ENCODE results near the gene ATG4A. TPM values are rescaled to one million over a fixed set of nuclear protein-coding genes. Genes with fewer than 3 reads are reported as not detected.

ATG4A gene
- total RNA-seq, 4 donors from 2014 or later, result 9.3 to 23.3 (median 11.1) TPM

GRCh38 chrX:108117988-108118387 is 26.4 kb downstream of the ATG4A start:
- H3K36me3 ChIP-seq, result no peaks in the 10 kb centered on the region
- DNase-seq (ENCODE audit: low spot score in 2 of 2), result no peak
- H3K27ac ChIP-seq, result no peak overlapping the region
- H3K27me3 ChIP-seq, result peaks cover 0 to 15% of the 10 kb centered on the region in 2 donors
- no peak for TF ChIP-seq POLR2A (IDR thresholded peaks at IDR 0.05)
- TF ChIP-seq, protein P1, sequence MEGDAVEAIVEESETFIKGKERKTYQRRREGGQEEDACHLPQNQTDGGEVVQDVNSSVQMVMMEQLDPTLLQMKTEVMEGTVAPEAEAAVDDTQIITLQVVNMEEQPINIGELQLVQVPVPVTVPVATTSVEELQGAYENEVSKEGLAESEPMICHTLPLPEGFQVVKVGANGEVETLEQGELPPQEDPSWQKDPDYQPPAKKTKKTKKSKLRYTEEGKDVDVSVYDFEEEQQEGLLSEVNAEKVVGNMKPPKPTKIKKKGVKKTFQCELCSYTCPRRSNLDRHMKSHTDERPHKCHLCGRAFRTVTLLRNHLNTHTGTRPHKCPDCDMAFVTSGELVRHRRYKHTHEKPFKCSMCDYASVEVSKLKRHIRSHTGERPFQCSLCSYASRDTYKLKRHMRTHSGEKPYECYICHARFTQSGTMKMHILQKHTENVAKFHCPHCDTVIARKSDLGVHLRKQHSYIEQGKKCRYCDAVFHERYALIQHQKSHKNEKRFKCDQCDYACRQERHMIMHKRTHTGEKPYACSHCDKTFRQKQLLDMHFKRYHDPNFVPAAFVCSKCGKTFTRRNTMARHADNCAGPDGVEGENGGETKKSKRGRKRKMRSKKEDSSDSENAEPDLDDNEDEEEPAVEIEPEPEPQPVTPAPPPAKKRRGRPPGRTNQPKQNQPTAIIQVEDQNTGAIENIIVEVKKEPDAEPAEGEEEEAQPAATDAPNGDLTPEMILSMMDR (IDR thresholded peaks at IDR 0.05), result no peak
- no peak for TF ChIP-seq EP300 (IDR thresholded peaks at IDR 0.05)
- H3K4me1 ChIP-seq, result peaks cover 0 to 4% (median 0%) of the 10 kb centered on the region in 4 donors
- WGBS, 2 donors, result 56 to 64% methylated on average over 3 of the region's 3 CpGs
- no peaks in the 10 kb centered on the region for H3K9me3 ChIP-seq
- H3K4me3 ChIP-seq, result no peak overlapping the region

- WGBS, 2 donors, result 38 to 61% methylated on average over 3 of the region's 3 CpGs
- peaks cover 0 to 24% of the 10 kb centered on the region in 2 donors for H3K27me3 ChIP-seq
- no peaks in the 10 kb centered on the region for H3K9me3 ChIP-seq
- DNase-seq (ENCODE audit: low spot score in 2 of 2), result no peak
- H3K4me3 ChIP-seq, result no peak overlapping the region
- TF ChIP-seq, protein P1 (IDR thresholded peaks at IDR 0.05), result no peak
- TF ChIP-seq POLR2A (IDR thresholded peaks at IDR 0.05) (no peak), EP300 (IDR thresholded peaks at IDR 0.05) (no peak)
- H3K4me1 ChIP-seq, result peaks cover 0 to 4% (median 0%) of the 10 kb centered on the region in 4 donors
- no peak overlapping the region for H3K27ac ChIP-seq
- no peaks in the 10 kb centered on the region for H3K36me3 ChIP-seq
Measured at GRCh38 chrX:108121291-108121690, 29.7 kb downstream of the ATG4A start.

- H3K27ac ChIP-seq, result no peak overlapping the region
- peaks cover 0 to 4% (median 0%) of the 10 kb centered on the region in 4 donors for H3K4me1 ChIP-seq
- H3K27me3 ChIP-seq, result peaks cover 0 to 19% of the 10 kb centered on the region in 2 donors
- TF ChIP-seq, protein P1 (IDR thresholded peaks at IDR 0.05), result no peak
- TF ChIP-seq POLR2A (IDR thresholded peaks at IDR 0.05) (no peak), EP300 (IDR thresholded peaks at IDR 0.05) (no peak)
- H3K4me3 ChIP-seq, result no peak overlapping the region
- DNase-seq (ENCODE audit: low spot score in 2 of 2), result no peak
- H3K9me3 ChIP-seq, result no peaks in the 10 kb centered on the region
- peaks cover 0 to 4% (median 0%) of the 10 kb centered on the region in 3 donors for H3K36me3 ChIP-seq
- WGBS, 2 donors, result 36 to 61% methylated on average over 2 of the region's 2 CpGs
Measured at GRCh38 chrX:108122748-108123147, 31.2 kb downstream of the ATG4A start.

DNA sequence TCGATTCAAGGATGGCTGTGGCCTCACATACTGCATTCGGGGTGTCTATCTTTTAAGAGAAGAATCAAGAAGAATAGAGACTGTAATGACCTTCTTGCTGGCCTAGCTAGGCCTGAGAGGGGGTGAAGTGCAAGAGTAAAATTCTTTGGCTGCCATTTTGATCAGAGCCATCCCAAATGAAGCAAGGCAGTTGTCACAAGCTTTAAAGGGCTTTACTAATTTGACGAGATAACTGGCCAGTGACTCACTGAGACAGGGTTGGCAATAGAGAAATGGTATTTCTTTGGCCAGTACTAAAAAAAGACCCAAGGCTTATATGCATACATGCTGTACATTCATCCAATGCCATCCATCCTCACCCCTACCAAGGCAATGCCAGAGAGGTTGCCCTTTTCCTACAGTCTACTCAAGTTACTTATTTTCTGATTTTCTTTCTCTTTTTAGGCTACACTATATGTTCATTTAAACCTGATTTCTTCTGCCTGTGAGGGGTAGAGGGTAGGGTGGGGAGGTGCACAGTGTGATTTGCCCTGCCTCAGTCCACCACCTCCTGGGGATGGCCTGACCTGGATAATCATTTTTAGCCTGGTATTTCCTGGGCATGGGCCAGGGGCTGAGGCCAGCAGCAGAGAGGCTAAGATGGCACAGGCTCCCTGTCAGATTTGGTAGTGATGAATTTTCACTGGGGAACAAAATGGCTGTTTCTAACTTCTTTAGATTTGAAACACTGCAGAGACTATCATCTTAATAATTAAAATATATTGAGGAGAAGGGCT is 32.2 kb downstream of the ATG4A start:
- peaks cover 0 to 4% (median 0%) of the 10 kb centered on the region in 4 donors for H3K4me1 ChIP-seq
- TF ChIP-seq POLR2A (IDR thresholded peaks at IDR 0.05) (no peak), EP300 (IDR thresholded peaks at IDR 0.05) (no peak)
- TF ChIP-seq, protein P1 (IDR thresholded peaks at IDR 0.05), result no peak
- no peak for DNase-seq (ENCODE audit: low spot score in 2 of 2)
- WGBS, 2 donors, result 82 to 97% methylated on average over 3 of the region's 3 CpGs
- H3K27ac ChIP-seq, result no peak overlapping the region
- H3K4me3 ChIP-seq, result no peak overlapping the region
- H3K9me3 ChIP-seq, result no peaks in the 10 kb centered on the region
- H3K36me3 ChIP-seq, result peaks cover 0 to 8% (median 0%) of the 10 kb centered on the region in 3 donors
- peaks cover 0 to 12% of the 10 kb centered on the region in 2 donors for H3K27me3 ChIP-seq

- no peak for TF ChIP-seq EP300 (IDR thresholded peaks at IDR 0.05)
- TF ChIP-seq, protein P1 (IDR thresholded peaks at IDR 0.05), result no peak
- TF ChIP-seq POLR2A (IDR thresholded peaks at IDR 0.05), result no peak
- WGBS, 2 donors, result 61 to 89% methylated on average over 2 of the region's 2 CpGs
- Histone ChIP-seq H3K9me3 (no peaks in the 10 kb centered on the region), H3K27me3 (peaks cover 0 to 9% of the 10 kb centered on the region in 2 donors), H3K36me3 (peaks cover 0 to 17% (median 0%) of the 10 kb centered on the region in 3 donors), H3K4me3 (no peak overlapping the region), H3K4me1 (peaks cover 0 to 4% (median 0%) of the 10 kb centered on the region in 4 donors), H3K27ac (no peak overlapping the region)
- DNase-seq (ENCODE audit: low spot score in 2 of 2), result no peak
Measured at GRCh38 chrX:108126661-108127060, 35.1 kb downstream of the ATG4A start.

Measured in tibial nerve (tissue), 4 donors.